ENCODE data around the gene C9orf153.

DNA sequence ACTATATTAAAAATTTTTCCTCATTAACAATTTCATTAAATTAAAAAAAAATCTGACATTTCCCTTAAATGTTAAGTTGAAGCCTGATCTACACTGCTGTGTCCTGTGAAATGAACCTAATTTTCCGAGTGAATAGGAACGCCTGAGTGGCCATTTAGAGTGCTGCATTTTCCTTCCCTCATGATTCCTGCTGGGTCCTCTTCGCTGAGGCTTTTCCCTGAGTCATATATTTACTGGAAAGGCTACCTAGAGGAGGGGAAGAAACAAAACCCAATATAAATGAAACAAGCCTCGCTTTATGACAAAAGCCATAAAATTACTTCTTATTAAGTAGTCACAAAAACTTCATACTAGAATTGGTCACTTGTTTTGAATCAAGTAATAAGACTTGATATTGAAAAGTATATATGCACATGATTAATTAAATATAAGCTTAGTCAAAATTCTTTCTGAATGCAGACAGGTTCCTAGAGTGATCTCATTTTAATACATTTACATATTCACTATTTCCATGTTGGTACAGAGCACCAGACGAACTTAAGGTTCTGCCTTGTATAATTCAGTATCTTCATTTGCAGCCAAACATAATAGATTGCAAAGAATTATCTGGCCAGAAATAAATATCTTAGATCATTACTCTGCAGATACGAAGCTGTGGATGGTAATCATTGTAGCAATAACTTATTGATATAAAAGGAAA is 29.2 kb upstream of the C9orf153 start:
- no peak for TF ChIP-seq SP1 (IDR thresholded peaks at IDR 0.05)
- TF ChIP-seq SUZ12 (IDR thresholded peaks at IDR 0.05), result no peak
- no peak for TF ChIP-seq NFRKB (IDR thresholded peaks at IDR 0.05)
- no peak for TF ChIP-seq L3MBTL2 (conservative IDR thresholded peaks at IDR 0.05)
- no peak for TF ChIP-seq FOXM1 (IDR thresholded peaks at IDR 0.05; ENCODE audit: borderline replicate concordance)
- no peak for TF ChIP-seq ELF4 (IDR thresholded peaks at IDR 0.05)
- TF ChIP-seq FOXA1 (IDR thresholded peaks at IDR 0.05), result no peak
- no peak for TF ChIP-seq BHLHE40 (IDR thresholded peaks at IDR 0.05; ENCODE audit: borderline replicate concordance)
- no peak for TF ChIP-seq FOXK2 (IDR thresholded peaks at IDR 0.05)
- TF ChIP-seq, protein P1, sequence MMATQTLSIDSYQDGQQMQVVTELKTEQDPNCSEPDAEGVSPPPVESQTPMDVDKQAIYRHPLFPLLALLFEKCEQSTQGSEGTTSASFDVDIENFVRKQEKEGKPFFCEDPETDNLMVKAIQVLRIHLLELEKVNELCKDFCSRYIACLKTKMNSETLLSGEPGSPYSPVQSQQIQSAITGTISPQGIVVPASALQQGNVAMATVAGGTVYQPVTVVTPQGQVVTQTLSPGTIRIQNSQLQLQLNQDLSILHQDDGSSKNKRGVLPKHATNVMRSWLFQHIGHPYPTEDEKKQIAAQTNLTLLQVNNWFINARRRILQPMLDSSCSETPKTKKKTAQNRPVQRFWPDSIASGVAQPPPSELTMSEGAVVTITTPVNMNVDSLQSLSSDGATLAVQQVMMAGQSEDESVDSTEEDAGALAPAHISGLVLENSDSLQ (IDR thresholded peaks at IDR 0.05), result no peak
- TF ChIP-seq TARDBP (IDR thresholded peaks at IDR 0.05), result no peak
- TF ChIP-seq HDGF (IDR thresholded peaks at IDR 0.05; ENCODE audit: borderline replicate concordance), result no peak
- no peak for TF ChIP-seq CTBP1 (IDR thresholded peaks at IDR 0.05; ENCODE audit: borderline replicate concordance)
